ENCODE measurements around the gene TP53AIP1.

The TP53AIP1 gene

DNA sequence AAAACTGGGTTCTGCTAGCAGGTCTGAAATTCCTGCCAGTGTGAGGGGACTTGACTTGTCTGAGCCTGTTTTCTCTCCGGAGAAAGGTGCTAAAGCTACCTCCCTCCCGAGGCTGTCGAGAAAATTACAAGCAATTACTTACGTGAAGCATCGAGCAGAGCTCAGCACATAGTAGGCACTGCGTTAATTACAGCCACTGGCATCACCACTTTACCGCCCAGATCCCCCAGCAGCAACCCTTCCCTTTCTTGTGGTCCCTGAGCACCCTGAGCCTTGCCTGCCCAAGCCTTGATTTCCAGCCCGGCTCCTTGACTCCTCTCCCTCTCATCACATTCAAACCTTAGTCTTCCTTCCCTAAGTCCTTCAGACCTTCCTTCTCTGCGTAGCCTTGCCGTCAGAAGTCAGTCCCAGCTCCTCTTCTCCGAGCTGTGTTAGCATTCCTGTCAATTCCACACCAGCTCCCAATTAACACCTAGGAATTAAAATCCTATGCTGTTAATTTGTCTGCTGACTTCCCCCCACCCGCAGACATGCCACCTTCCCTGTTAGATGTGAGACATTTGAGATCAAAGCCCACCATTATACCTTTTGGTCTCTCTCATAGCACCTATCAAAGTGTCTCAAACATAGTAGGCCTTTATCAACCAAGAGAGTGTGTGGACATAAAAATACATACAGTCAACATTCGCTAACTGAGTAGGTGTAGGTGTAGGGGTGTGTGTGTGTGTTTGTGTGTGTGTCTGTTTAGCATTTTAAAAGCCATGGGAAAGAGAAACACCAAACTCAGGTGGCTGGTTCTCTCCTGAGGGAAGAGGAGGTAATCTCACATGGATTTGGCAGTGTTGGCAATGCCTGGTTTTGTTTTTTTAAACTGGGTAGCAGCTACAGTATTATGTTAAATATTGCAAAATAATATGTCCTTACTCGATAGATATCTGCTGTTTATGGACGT is 54.4 kb downstream of the TP53AIP1 start:
- no peak for DNase-seq

DNA sequence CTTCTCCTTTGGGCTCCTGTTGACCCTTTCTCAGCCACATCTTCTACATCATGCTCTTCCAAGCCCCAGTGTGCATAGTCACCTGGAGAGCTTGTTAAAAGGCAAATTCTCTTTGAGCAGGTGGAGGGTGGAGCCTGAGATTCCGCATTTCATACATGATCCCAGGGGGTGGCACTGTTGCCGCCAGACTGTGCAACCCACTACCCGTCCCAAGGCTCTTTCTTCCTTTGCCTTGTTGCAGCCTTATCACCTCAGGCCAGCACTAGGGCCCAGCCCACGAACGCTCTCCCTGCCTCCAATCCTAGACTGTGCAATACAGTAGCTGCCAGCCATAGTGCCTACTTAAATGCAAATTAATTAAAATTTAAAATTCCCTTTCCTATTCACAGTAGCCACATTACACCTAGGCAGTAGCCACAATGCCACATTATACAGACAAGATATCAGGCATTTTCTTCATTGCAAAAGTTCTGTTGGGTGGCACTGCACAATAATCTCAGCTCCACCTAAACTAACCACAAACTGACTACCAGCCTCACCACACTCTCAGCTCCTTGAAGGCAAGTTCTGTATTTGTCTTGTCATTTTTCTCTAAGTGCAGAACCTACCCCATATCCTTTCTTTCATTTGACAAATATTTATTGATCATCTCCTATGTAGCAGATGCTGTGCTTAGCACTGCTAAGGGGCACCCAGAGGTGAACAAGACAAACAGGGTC is 56.1 kb downstream of the TP53AIP1 start:
- no peak for DNase-seq
